ENCODE data around the gene TEAD1. TPM values are rescaled to one million over a fixed set of nuclear protein-coding genes. Genes with fewer than 3 reads are reported as not detected.

TEAD1 gene
- total RNA-seq, 6 experiments from 2014 or later: 28.3 to 41.5 (median 32.2) TPM

DNA sequence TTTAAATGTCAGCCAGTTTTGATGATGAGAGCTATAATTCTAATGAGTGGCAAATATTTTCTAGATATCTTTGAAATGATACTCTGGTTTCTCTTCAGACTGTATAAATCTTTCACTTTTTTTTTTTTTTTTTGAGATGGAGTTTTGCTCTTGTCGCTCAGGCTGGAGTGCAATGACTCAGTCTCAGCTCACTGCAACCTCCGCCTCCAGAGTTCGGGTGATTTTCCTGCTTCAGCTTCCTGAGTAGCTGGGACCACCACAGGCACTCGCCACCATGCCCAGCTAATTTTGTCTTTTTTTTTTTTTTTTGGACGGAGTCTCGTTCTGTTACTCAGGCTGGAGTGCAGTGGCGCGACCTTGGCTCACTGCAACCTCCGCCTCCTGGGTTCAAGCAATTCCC, 113.6 kb downstream of the TEAD1 start:
- Histone ChIP-seq H3K4me3 (no peak overlapping the region), H3K4me1 (peaks cover 0 to 3% (median 0%) of the 10 kb centered on the region in 4 donors), H3K27me3 (no peaks in the 10 kb centered on the region), H3K36me3 (no peaks in the 10 kb centered on the region), H3K27ac (no peak overlapping the region), H3K9me3 (no peaks in the 10 kb centered on the region)
- intact Hi-C loops (cut with DNase I): no loop called here
- DNase-seq: no peak
- no peak for ATAC-seq
- no peak for TF ChIP-seq POLR2A (IDR thresholded peaks at IDR 0.05)
- TF ChIP-seq, protein P1, sequence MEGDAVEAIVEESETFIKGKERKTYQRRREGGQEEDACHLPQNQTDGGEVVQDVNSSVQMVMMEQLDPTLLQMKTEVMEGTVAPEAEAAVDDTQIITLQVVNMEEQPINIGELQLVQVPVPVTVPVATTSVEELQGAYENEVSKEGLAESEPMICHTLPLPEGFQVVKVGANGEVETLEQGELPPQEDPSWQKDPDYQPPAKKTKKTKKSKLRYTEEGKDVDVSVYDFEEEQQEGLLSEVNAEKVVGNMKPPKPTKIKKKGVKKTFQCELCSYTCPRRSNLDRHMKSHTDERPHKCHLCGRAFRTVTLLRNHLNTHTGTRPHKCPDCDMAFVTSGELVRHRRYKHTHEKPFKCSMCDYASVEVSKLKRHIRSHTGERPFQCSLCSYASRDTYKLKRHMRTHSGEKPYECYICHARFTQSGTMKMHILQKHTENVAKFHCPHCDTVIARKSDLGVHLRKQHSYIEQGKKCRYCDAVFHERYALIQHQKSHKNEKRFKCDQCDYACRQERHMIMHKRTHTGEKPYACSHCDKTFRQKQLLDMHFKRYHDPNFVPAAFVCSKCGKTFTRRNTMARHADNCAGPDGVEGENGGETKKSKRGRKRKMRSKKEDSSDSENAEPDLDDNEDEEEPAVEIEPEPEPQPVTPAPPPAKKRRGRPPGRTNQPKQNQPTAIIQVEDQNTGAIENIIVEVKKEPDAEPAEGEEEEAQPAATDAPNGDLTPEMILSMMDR (IDR thresholded peaks at IDR 0.05): no peak
- 60% methylated on average over 8 of the region's 9 CpGs for WGBS (ENCODE audit: insufficient coverage, low coverage, low lambda C conversion rate, missing lambda C conversion rate)

GRCh38 chr11:12789054-12789453, 114.8 kb downstream of the TEAD1 start:
- ATAC-seq: no peak
- no peak for TF ChIP-seq POLR2A (IDR thresholded peaks at IDR 0.05)
- peaks cover 0 to 3% (median 0%) of the 10 kb centered on the region in 4 donors for H3K4me1 ChIP-seq
- H3K4me3 ChIP-seq: no peak overlapping the region
- 71% methylated on average over 1 of the region's 1 CpG for WGBS (ENCODE audit: insufficient coverage, low coverage, low lambda C conversion rate, missing lambda C conversion rate)
- intact Hi-C loops (cut with DNase I): no loop called here
- no peaks in the 10 kb centered on the region for H3K27me3 ChIP-seq
- H3K9me3 ChIP-seq: no peaks in the 10 kb centered on the region
- H3K36me3 ChIP-seq: no peaks in the 10 kb centered on the region
- no peak for DNase-seq
- H3K27ac ChIP-seq: no peak overlapping the region

DNA sequence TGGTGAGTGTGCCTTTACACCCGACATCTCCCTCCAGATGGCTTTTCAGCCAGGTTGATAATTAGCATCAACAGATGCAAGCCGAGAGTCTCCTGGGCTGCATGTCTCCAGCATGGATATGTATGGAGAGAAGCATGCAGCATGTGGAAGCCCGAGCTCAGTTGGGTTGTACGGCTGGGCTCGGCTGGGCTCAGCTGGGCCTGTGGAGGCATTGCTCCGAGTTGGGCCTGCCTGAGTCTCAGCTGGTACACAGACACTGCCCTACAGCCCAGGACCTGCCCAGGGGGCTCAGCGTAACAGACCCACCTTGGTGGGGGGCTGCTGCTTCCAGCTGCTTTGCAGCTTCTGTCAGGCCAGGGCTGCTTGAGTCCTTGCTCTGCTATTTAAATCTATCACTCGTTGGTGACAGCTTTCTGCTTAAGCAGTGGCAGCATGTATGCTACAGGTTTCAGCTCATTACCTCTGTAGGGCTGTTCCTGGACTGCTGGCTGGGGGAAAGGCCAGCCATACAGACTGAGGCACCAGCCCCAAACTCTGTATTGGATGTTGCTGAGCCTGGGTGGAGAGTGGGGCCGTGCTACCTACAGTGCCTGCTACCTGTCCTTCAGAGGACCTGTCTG, 115.5 kb downstream of the TEAD1 start:
- 88% methylated on average over 3 of the region's 9 CpGs for WGBS (ENCODE audit: insufficient coverage, low coverage, low lambda C conversion rate, missing lambda C conversion rate)
- ATAC-seq: no peak

GRCh38 chr11:12790861-12791616, 116.8 kb downstream of the TEAD1 start:
- 83% methylated on average over 5 of the region's 5 CpGs for WGBS (ENCODE audit: insufficient coverage, low coverage, low lambda C conversion rate, missing lambda C conversion rate)
- intact Hi-C loops (cut with DNase I): no loop called here

More for the DNA sequence above, 115.5 kb downstream of the TEAD1 start:
- TF ChIP-seq, protein P1 (IDR thresholded peaks at IDR 0.05): no peak
- TF ChIP-seq POLR2A (IDR thresholded peaks at IDR 0.05): no peak
- no peaks in the 10 kb centered on the region for H3K9me3 ChIP-seq
- DNase-seq: no peak
- intact Hi-C loops (cut with DNase I): no loop called here
- no peaks in the 10 kb centered on the region for H3K36me3 ChIP-seq
- no peak overlapping the region for H3K4me3 ChIP-seq
- no peak overlapping the region for H3K27ac ChIP-seq
- no peaks in the 10 kb centered on the region for H3K27me3 ChIP-seq
- H3K4me1 ChIP-seq: peaks cover 0 to 3% (median 0%) of the 10 kb centered on the region in 4 donors

GRCh38 chr11:12792018-12792417, 117.8 kb downstream of the TEAD1 start:
- Histone ChIP-seq H3K36me3 (no peaks in the 10 kb centered on the region), H3K9me3 (no peaks in the 10 kb centered on the region), H3K27me3 (no peaks in the 10 kb centered on the region), H3K4me1 (peaks cover 0 to 3% (median 0%) of the 10 kb centered on the region in 4 donors), H3K27ac (no peak overlapping the region), H3K4me3 (no peak overlapping the region)
- TF ChIP-seq POLR2A (IDR thresholded peaks at IDR 0.05): no peak
- TF ChIP-seq, protein P1 (IDR thresholded peaks at IDR 0.05): no peak
- intact Hi-C loops (cut with DNase I): no loop called here
- no peak for ATAC-seq
- DNase-seq: no peak

More at GRCh38 chr11:12790861-12791616, 116.8 kb downstream of the TEAD1 start:
- Histone ChIP-seq H3K9me3 (no peaks in the 10 kb centered on the region), H3K4me3 (no peak overlapping the region), H3K27ac (no peak overlapping the region), H3K36me3 (no peaks in the 10 kb centered on the region), H3K27me3 (no peaks in the 10 kb centered on the region), H3K4me1 (peaks cover 0 to 3% (median 0%) of the 10 kb centered on the region in 4 donors)
- no peak for TF ChIP-seq POLR2A (IDR thresholded peaks at IDR 0.05)
- TF ChIP-seq, protein P1 (IDR thresholded peaks at IDR 0.05): no peak
- ATAC-seq: no peak
- DNase-seq: no peak
